ENCODE data around the gene CCDC30.

- TF ChIP-seq CTCF (IDR thresholded peaks at IDR 0.05) (no peak), POLR2A (IDR thresholded peaks at IDR 0.05) (no peak)
Measured at GRCh38 chr1:42432714-42433113, 30.4 kb upstream of the CCDC30 start.

All from sigmoid colon (tissue), 3 donors.